HEK293 (cell line): ENCODE data around the gene IL10RB.

Experiments used
- CTCF ChIP-seq: fragments of 450-650 bp; formaldehyde crosslinking; IDR thresholded peaks from 2 replicates; pipeline ENCODE4 v1.5.1; 2016; ENCODE audit warnings: missing biosample characterization, missing genetic modification characterization
- SETDB1 ChIP-seq: IDR thresholded peaks from one replicate; pipeline ENCODE4 v1.6.1; 2017; ENCODE audit warnings: mild to moderate bottlenecking, low read length, moderate library complexity, mixed read lengths; ENCODE audit not compliant: insufficient read length
- SP3 ChIP-seq: fragments of 450-650 bp; formaldehyde crosslinking; IDR thresholded peaks from 2 replicates; pipeline ENCODE4 v1.5.1; 2016; ENCODE audit warnings: missing biosample characterization, missing genetic modification characterization
- TCF7L2 ChIP-seq: IDR thresholded peaks from 2 replicates; pipeline ENCODE4 v1.6.1; 2011; ENCODE audit warnings: low read depth, mild to moderate bottlenecking, inconsistent platforms, low read length, moderate library complexity, borderline replicate concordance
- ZFP41 ChIP-seq: fragments of 450-650 bp; formaldehyde crosslinking; IDR thresholded peaks from 2 replicates; pipeline ENCODE4 v1.5.1; 2016; ENCODE audit warnings: missing biosample characterization, missing genetic modification characterization, borderline replicate concordance
- ZNF140 ChIP-seq: fragments of 450-650 bp; formaldehyde crosslinking; IDR thresholded peaks from 2 replicates; pipeline ENCODE4 v1.5.1; 2016; ENCODE audit warnings: missing biosample characterization, missing genetic modification characterization
- ZNF223 ChIP-seq: fragments of 450-650 bp; formaldehyde crosslinking; IDR thresholded peaks from 2 replicates; pipeline ENCODE4 v1.5.1; 2016; ENCODE audit warnings: missing biosample characterization, missing genetic modification characterization
- ZNF239 ChIP-seq: fragments of 450-650 bp; formaldehyde crosslinking; IDR thresholded peaks from 2 replicates; pipeline ENCODE4 v1.5.1; 2016; ENCODE audit warnings: missing biosample characterization, missing genetic modification characterization
- ZNF324 ChIP-seq: fragments of 450-650 bp; formaldehyde crosslinking; IDR thresholded peaks from 2 replicates; pipeline ENCODE4 v1.5.1; 2016; ENCODE audit warnings: missing biosample characterization, missing genetic modification characterization
- ZNF398 ChIP-seq: fragments of 450-650 bp; formaldehyde crosslinking; IDR thresholded peaks from 2 replicates; pipeline ENCODE4 v1.5.1; 2017; ENCODE audit warnings: missing biosample characterization, missing genetic modification characterization
- ZNF510 ChIP-seq: fragments of 450-650 bp; formaldehyde crosslinking; IDR thresholded peaks from 2 replicates; pipeline ENCODE4 v1.5.1; 2018; ENCODE audit warnings: mild to moderate bottlenecking, missing genetic modification characterization, missing biosample characterization; ENCODE audit not compliant: insufficient replicate concordance
- ZNF596 ChIP-seq: fragments of 450-650 bp; IDR thresholded peaks from 2 replicates; pipeline ENCODE4 v1.5.0; 2018; ENCODE audit warnings: missing biosample characterization, mild to moderate bottlenecking, missing genetic modification characterization, moderate library complexity
- ZNF639 ChIP-seq: fragments of 450-650 bp; formaldehyde crosslinking; IDR thresholded peaks from 2 replicates; pipeline ENCODE4 v1.5.1; 2016; ENCODE audit warnings: missing biosample characterization, missing genetic modification characterization

- TF ChIP-seq ZNF223 (tag by site-specific recombination) (no peak), SETDB1 (no peak), CTCF (tag by site-specific recombination) (no peak), ZNF324 (tag by site-specific recombination) (no peak), SP3 (tag by site-specific recombination) (no peak), ZNF398 (tag by site-specific recombination) (no peak), ZNF239 (tag by site-specific recombination) (no peak), ZNF140 (no peak), ZNF639 (tag by site-specific recombination) (no peak), ZNF596 (tag by site-specific recombination) (no peak), TCF7L2 (no peak), ZNF510 (tag by site-specific recombination) (no peak), ZFP41 (no peak)
Measured at GRCh38 chr21:33265664-33266049, 510 bp upstream of the IL10RB start.
